GM21515 (cell line): ENCODE results near the gene VPS13D.
A peak's percentile ranks its signal among the peaks of the same experiment; 100 is the strongest.

Source experiments
- ATAC-seq: cut with Tn5 transposase; IDR thresholded peaks from one replicate; pipeline ENCODE4 v1.9.1; 2021; ENCODE audit not compliant: unreplicated experiment

VPS13D gene

DNA sequence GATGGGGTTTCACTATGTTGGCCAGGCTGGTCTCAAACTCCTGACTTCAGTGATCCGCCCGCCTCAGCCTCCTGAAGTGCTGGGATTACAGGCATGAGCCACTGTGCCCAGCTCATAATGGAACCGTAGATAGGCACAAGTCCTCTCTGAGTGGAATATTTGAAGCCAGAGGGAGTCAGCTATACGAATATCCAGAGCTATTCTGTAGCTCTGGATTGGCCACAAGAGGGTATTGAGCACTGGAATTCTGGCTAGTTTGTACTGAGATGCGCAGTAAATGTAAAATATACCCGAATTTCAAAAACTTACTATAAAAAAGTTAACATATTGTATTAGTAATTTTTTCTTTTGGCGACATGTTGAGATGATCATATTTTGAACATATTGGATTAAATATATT is 851 bp upstream of the VPS13D start:
- ATAC-seq, result no peak

DNA sequence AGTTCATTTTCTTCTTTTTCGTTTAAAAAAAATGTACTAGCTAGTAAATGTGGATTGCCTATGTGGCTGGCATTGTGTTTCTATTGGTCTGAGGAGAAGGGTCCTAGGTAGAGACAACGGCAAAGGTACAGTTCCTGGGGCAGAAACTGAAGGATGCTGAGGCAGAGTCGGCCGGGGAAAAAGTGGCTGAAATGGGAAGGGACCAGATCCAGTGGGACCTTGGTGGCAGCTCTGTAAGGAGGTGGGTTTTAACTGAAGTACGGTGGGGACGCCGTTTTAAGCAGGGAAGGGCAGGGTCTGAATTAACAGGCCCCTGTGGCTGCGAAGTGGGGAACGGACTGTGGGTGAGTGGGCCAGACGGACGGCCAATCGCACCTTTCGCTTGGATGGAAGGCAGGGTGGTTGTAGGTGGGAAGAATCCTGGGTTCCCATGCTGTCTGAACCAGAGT is 420 bp upstream of the VPS13D start:
- no peak for ATAC-seq

DNA sequence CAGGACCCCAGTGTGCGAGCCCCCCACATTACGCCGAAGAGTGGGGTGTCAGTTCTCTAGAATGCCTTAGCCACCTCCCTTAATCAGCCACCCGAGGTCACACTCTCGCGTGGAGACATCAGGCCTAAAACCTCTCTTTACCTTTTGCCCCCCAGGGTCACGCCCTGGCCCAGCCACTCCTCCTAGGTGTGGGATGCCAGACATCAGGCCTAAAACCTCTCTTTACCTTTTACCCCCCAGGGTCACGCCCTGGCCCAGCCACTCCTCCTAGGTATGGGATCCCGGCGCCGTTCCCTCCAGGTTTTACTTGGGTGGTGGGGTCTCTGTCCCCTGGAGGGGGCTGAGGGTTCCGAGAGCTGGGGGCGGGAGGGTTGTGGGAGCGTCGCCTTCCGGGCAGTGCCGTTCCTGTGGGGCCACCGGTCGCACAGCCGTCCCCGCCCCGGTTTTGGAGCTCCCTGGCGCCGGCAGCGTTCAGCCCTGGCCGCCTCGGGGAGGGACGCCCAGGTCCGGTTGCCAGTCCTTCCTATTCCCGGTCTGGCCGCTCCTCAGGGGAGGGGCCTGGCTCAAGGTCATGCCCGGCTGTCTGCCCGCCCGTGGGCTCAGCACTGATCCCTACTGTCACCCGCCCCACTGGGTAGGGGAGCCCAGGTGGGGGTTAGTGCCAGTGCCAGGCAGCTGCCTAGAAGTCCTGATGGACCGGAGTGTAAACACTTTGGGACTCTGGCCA is 882 bp downstream of the VPS13D start:
- peak; percentile 15 for ATAC-seq

DNA sequence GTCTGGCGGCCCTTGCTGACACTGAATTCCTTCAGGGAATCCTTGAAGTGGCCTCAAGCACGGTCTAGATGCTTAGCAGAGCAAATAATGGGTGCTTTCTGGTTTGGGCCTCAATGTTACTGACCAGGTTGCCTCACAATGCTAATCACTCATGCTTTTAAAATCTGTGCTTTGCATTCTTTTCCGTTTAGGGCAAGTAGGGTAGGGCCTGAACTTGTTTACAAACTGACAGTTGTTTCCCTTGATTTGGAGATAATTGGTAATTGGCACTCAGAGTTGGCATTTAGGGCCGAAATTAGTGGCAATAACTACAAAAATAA is 1.4 kb downstream of the VPS13D start:
- no peak for ATAC-seq

DNA sequence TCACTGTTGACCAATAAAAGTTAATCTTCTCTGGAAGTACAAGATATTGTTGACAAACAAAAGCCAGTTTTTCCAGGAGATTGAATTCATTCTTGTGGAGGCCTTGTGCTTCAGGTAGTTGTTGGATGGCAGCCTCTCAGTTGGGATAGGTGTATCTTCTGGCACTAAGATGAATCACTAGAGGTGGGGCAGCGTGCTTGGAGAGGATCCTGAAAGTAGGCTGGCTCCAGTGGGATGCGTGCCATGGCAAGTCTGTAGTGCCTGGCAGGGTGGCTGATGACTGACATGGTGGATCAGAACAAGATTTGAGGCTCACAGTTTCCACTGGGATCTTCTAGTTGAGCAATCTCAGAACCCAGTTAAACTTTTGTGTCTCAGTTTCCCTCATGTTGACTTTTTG is 2.4 kb downstream of the VPS13D start:
- ATAC-seq, result no peak

DNA sequence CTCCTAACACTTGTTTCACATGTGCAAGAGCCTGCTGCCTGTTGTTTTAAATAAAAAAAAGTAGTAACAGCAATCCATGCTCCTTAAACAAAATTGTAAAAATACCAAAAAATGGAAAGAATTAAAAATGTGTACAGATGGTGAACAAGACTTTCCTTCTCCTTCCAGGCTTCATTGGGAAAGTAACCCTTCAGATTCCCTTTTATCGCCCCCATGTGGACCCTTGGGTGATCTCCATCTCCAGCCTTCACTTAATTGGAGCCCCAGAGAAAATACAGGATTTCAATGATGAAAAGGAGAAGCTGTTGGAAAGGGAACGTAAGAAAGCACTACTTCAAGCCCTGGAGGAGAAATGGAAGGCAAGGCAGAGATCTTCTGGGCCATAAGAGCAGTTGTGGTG is 14.2 kb downstream of the VPS13D start:
- no peak for ATAC-seq

DNA sequence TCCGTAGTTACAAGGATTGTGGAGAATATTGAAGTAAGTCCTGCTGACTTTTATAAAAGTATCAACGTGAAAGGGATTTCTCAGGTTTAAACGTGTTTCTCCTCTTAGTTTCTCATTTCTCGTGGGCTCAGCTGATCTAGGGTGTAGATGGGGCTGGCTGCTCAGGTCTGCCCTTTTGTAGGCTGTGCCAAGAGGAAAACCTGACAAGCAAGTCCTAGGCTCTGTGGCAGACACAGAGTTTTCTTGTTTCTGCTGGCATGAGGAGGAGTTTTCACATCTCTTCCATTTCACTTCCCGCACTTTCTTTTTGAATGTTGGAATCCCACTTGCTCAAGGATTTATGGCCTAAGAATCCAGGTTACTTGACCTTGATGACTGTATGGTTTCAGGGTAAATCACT is 14.8 kb downstream of the VPS13D start:
- no peak for ATAC-seq

DNA sequence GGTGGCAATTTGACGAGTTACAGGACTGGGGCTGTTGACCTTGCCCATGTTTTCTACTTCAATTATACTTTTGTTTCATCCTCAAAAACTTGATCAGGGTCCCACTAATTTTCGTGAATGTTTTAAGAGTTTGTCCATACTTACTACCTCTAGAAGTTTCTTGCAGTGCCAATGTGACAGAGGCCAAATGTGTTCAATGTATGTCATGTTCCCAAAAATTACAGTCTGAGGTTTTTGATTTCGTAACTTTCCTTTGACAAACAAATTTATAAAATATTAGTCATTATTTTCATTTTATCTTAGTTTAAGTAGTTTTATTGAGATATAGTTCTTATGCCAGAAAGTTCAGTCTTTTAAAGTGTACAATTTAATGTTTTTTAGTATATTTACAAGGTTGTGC is 15.3 kb downstream of the VPS13D start:
- no peak for ATAC-seq

DNA sequence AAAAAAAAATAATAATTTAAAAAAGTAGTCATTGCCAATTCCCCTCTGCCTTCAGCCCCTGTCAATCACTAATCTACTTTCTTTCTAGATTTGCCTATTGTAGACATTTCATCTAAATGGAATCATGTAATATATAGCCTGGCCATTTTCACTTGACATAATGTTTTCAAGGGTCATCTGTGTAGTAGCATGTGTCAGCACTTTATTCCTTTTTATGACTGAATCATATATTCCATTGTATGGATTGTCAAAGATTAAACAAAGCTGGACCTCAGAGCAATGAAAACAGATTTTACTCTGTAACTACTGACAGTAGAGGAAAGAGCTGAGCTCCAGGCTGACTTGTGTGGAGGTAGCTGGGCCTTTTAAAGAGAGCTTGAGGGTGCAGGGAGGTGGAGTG is 15.9 kb downstream of the VPS13D start:
- no peak for ATAC-seq

DNA sequence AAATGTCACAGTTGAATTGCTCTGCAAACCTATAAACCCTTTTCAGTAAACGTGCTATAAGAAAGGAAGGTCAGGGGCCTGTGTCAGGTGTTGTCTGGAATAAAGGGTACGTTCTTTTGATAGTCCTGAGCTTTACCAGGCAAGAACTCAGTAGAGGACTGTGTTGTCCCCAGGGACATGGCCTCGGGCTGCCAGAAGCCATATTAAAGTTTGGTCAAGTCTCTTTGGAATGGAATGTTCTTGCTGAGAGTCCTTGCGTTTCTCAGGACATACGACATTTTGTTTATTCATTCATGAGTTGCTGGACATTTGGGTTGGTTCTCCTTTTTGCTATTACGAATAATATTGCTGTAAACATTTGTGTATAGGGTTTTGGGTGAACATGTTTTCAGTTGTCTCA is 16.8 kb downstream of the VPS13D start:
- no peak for ATAC-seq

DNA sequence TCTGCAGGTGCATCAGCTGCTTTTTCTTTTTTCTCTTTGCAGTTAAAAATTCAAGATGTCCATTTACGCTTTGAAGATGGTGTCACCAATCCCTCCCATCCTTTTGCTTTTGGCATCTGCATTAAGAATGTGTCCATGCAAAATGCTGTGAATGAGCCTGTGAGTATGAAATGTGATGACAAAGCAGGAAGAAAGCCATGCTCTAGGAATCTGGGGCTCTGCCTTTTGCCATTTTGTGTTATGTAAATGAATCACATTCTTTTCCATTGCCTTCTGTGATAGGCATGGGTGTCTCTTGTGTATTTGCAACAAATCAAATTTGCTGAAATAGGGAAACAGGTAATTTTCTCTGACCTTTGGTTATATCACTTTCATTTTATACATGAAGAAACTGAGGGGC is 19.4 kb downstream of the VPS13D start:
- no peak for ATAC-seq

DNA sequence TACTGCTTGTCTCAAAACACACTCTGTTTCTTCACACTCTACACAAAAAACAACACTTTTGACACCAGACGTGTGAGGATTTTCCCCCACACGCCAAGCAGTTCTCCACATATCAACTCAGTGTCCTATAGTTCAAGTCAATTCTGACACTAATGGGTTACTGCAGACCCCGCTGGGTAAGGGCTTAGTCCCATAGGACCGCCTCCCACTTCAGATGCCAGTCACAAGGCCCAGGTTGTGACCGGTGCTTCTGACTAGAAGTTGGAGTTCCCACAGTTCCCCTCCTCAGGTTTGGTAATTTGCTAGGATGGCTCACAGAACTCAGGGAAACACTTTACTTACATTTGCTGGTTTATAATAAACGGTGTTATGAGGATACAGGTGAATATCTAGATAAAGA is 19.9 kb downstream of the VPS13D start:
- ATAC-seq, result no peak

DNA sequence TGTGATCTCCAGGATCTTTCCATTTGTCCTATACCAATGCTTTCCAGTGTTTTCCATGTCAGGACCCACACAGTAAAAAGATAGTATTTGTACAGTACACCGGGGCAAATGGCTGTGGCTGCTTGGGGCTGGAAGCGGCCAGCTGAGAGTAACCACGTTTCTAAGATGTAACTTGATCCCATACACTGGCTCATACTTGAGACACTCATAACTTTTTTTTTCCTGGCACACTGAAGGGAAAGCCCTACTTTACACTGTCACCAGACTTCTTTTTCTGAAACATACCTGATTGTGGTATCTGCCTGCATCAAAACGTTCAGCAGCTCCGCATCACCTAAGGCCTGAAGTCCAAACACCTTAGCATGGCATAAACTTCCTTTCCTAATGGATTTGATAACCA is 21.6 kb downstream of the VPS13D start:
- ATAC-seq, result no peak

DNA sequence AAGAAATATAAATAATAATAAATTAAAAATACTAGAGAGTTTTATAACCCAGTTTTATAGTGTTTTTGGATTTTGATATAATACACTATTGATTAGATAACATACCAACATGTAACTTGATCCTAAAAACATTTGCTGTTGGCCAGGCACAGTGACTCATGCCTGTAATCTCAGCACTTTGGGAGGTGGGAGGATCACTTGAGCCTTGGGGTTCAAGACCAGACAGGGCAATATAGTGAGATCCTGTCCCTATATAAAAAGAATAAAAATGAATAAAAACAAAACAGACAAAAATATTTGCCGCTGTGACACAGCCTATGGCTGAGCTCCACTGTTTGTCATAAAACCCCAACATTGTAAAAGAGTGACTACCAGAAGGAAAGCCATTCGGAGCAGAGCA is 26.1 kb downstream of the VPS13D start:
- no peak for ATAC-seq

DNA sequence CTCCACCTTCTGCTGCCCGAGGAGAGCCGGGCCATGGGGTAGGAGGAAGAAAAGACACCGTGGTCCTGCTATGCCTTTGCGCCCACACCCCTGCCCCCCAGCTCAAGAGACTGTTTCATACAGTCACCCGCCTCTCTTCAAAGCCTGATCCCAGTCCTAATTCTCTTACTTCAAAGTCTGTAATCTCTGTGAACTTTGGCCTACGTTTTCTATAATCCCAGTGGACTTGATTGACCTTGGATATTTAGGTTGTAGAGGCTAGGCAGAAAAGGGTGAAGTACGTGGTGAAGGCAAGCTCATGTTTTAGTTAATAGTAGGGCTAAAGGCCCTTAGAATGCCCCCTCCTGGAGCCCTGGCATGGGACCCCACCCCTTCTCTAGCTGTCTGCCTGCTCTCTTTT is 28.4 kb downstream of the VPS13D start:
- no peak for ATAC-seq

DNA sequence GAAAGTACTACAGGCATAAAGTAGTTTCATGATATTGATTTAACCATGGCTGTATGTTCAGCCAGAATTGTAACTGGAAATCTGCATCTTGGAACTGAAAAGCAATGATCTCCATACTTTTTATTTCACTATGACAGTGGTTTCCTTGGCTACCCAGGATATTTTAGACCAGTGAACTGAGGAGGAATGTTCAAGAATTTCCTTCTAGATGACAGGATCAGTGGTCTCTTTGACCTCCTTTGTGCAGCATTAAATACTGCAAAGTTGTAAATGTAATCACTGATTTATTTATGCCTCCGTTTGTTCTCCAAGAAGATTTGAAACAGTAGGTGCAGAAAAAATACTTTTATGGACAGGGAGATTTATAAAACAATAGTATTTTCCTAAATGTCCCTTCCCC is 39.5 kb downstream of the VPS13D start:
- no peak for ATAC-seq

DNA sequence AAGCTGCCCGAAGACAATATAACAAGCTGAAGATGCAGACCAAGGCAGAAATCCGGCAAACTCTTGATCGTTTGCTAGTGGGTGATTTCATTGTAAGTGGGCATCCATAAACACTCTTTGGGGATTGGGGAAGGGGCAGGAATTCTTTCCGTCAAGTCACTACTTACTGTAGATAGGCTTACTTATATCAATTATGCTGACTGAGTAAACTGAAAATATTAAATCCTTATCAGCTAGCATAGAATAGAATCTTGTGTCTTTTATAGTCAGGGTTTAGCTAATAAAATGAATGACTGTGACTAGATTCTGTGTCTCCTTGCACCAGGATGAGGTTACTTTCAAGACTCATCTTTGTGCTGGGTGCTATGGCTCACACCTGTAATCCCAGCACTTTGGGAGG is 41.2 kb downstream of the VPS13D start:
- no peak for ATAC-seq

DNA sequence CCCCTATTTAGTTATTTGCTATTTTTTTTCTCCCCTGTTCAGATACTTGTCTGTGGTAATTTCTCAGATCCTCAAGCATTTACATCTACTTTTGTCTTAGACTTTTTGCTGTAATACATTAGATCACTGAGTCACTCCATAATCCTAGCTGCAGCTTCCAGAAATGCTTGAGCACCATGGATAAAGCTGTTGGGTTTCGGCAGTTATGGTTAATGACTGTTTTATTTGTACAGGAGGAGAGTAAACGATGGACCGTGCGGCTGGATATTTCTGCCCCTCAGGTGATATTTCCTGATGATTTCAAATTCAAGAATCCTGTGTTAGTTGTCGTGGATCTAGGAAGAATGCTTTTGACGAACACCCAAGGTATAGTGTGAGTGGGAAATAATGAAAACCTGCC is 42.9 kb downstream of the VPS13D start:
- no peak for ATAC-seq

DNA sequence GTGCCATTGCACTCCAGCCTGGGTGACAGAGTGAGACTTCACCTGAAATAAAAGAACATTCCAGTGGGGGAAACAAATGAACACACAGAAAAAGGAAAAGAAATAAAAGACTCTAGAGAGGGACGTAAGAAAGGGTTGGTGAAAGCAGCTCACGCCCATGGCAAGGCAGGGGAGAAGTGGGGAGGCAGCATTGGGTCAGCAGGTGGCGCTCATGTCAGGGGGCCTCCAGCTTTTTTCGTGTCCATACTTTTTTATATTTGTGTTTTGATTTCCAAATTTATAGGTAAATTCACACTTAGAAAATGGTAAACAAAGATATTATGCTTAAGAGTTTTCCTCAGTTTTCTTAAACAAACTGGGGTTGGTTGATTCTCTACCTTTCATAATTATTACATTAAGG is 45.5 kb downstream of the VPS13D start:
- ATAC-seq, result no peak

DNA sequence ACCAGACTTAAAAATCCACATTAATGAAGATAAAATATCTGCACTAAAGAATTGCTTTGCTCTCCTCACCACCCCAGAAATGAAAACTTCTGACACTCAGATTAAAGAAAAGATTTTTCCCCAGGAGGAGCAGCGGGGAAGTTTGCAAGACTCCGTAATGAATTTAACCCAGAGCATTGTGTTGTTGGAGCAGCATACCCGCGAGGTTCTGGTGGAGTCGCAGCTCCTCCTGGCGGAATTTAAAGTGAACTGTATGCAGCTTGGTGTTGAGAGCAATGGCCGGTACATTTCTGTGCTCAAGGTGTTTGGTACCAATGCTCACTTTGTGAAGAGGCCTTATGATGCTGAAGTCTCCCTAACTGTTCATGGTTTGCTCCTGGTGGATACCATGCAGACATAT is 46.4 kb downstream of the VPS13D start:
- ATAC-seq, result no peak

DNA sequence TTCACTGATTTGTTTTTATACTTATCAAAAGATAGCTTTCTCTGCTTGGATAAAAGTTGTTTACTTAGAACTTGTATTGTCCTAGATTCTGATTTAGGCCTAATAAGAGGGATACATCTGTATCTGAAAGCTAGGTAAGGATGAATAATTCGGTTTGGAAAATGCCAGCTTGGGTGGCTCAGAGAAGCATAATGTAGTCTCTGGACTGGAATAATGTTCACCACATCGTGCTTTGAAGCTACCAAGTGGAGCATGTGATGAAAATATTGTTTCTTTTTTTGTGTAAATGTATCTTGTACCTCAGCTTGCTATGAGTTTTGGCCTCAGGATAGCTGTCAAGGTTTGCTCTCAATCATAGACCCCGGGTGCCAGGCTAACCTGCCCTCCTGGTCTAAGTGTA is 49.2 kb downstream of the VPS13D start:
- no peak for ATAC-seq

DNA sequence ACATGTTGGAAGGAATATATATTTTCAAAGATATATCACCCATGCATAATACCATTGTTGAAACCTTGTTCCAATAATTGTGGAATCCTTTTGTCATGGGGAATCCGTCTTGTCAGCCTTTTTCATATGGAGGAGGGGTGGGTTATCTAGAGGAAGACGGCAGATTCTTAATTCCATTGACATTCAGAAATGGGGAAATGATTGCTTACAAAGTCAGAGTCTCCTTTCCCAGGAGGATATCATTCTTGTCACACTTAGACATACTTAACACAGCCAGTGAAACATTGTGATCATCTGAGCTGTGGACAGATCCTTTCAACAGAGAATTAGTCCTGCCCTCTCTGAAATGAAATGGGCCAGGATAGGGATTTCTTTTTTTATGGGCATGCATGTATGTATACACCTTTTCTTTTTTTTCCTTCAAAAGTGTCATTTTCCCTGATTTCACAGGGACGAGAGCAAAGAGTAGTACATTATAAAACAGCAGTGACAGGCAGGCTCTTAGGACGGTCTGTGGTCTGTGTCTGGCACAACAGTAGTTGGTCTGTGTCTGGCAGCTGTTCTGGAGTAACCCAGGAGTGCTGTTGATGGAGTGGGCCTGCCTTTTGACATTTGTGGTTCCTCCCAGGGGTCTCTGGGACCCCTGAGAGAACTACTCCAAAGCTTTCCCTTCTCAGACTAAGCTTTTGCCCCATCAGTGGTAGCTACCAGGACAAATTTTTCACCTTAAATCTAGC is 50.1 kb downstream of the VPS13D start:
- ATAC-seq, result no peak

DNA sequence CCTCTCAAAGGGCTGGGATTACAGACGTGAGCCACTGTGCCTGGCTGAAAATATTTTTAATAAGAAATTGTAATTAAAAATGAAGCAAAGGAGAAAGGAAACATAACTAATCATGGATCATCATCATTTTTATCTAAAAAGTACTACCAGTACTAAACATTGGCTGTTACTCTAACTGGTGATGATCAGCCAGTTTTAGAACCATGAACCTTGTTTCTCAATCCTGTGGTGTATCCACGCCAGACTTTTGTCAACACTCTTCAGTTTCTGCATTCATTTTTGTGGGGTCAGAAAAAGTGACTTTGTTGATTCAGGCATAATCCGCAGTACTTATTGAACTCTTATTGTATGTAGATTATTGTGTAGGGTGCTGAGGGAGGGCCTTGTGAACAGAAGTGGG is 52.3 kb downstream of the VPS13D start:
- ATAC-seq, result no peak
